ENCODE measurements around the gene PLCB3. TPM values are rescaled to one million over a fixed set of nuclear protein-coding genes. Genes with fewer than 3 reads are reported as not detected.

PLCB3 gene
- total RNA-seq, 1 donor from 2014 or later, result 34.9 TPM

DNA sequence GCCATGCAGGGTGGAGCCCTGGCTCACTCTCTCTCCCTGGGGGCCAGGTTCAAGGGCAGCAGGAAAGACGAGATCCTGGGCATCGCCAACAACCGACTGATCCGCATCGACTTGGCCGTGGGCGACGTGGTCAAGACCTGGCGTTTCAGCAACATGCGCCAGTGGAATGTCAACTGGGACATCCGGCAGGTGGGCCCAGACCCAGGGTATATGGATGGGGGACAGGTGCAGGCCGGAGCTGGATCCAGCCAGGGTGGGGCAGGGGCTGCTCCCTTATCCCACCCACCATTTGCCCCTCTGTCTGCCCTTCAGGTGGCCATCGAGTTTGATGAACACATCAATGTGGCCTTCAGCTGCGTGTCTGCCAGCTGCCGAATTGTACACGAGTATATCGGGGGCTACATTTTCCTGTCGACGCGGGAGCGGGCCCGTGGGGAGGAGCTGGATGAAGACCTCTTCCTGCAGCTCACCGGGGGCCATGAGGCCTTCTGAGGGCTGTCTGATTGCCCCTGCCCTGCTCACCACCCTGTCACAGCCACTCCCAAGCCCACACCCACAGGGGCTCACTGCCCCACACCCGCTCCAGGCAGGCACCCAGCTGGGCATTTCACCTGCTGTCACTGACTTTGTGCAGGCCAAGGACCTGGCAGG lies 28.2 kb upstream of the PLCB3 start:
- no peaks in the 10 kb centered on the region for H3K9me3 Mint-ChIP-seq
- no peak overlapping the region for H3K4me3 Mint-ChIP-seq
- TF ChIP-seq, protein P1, sequence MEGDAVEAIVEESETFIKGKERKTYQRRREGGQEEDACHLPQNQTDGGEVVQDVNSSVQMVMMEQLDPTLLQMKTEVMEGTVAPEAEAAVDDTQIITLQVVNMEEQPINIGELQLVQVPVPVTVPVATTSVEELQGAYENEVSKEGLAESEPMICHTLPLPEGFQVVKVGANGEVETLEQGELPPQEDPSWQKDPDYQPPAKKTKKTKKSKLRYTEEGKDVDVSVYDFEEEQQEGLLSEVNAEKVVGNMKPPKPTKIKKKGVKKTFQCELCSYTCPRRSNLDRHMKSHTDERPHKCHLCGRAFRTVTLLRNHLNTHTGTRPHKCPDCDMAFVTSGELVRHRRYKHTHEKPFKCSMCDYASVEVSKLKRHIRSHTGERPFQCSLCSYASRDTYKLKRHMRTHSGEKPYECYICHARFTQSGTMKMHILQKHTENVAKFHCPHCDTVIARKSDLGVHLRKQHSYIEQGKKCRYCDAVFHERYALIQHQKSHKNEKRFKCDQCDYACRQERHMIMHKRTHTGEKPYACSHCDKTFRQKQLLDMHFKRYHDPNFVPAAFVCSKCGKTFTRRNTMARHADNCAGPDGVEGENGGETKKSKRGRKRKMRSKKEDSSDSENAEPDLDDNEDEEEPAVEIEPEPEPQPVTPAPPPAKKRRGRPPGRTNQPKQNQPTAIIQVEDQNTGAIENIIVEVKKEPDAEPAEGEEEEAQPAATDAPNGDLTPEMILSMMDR (IDR thresholded peaks at IDR 0.05; ENCODE audit: unreplicated experiment), result no peak
- DNase-seq (ENCODE audit: low spot score in 2 of 2, unreplicated experiment in 2 of 2), result no peak
- H3K27me3 Mint-ChIP-seq (ENCODE audit: low read depth), result no peaks in the 10 kb centered on the region
- peaks cover 17% of the 10 kb centered on the region for H3K4me1 Mint-ChIP-seq
- no peaks in the 10 kb centered on the region for H3K36me3 Mint-ChIP-seq
- no peak overlapping the region for H3K27ac Mint-ChIP-seq

DNA sequence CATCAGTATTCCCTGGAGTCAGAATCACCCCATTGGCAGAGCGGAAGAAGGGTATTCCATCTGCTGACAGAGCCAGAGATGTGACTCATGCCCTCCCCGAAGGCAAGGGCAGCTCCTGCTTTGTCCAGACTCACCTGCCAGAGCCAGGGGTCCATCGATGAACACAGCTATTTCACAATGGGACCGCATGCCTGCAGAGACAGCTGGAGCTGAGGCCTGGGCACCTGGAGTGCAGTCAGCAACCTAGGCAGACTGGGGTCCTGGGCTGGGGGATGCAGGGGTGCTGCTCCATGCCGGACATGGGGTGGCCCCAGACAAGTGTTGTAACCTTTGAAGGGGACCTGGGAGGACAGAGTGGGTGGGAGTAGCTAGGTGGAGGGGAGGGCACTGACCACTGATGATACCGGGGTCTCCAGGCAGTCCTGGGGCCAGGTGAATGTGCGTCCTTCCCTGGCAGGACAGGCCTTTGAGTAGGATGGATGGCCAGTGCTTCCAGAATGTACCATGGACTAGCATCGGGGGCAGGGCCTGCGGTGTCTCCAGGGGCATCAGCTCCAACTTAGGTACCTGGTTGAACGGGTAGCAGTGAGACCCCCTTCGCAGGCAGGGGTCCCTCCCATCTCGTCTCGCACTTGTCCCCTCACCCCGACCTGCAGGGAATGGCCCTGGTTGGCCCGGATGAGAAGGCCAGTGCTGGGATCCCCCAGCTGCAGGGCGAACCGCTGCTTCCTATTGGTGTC lies 27.0 kb upstream of the PLCB3 start:
- no peaks in the 10 kb centered on the region for H3K36me3 Mint-ChIP-seq
- H3K27me3 Mint-ChIP-seq (ENCODE audit: low read depth), result no peaks in the 10 kb centered on the region
- no peak for DNase-seq (ENCODE audit: low spot score in 2 of 2, unreplicated experiment in 2 of 2)
- H3K4me1 Mint-ChIP-seq, result peaks cover 17% of the 10 kb centered on the region
- H3K27ac Mint-ChIP-seq, result no peak overlapping the region
- H3K4me3 Mint-ChIP-seq, result peak overlapping the region; percentile 81
- no peaks in the 10 kb centered on the region for H3K9me3 Mint-ChIP-seq
- TF ChIP-seq, protein P1 (IDR thresholded peaks at IDR 0.05; ENCODE audit: unreplicated experiment), result no peak

DNA sequence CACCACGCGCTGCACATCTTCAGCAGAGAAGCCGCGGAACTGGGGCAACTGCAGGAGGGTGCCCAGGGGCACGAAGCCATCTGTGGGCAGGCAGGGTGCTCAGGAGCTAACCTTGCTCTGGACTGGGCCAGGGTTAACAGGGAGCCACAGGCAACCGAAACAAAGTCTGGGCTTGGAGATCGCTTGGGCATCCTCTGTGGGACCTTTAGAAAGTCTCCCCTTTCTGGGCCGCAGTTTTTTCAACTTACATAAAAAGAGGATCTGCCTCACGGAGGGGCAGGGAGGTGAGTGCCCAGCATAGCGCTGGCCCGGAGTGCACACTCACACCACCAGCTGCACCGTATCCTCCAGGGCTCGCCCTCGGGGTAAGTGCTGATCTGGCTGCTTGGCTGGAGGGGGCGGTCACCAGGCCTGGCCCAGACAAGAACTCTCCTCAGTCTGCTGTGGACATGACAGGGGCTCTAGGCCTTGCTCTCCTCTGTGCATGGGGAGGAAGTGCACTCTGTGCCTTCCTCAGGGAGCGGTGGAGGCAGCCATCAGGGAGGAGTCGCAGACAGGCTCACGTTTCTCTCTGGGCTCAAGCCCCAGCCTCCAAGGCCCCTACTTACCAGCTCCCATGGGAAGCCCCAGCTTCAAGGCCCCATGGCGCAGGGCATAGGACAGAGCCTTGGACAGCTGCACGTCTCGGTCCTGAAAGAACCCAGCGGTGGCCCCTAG lies 26.3 kb upstream of the PLCB3 start:
- H3K4me3 Mint-ChIP-seq, result peak overlapping the region; percentile 81
- no peaks in the 10 kb centered on the region for H3K9me3 Mint-ChIP-seq
- no peak for DNase-seq (ENCODE audit: low spot score in 2 of 2, unreplicated experiment in 2 of 2)
- H3K27me3 Mint-ChIP-seq (ENCODE audit: low read depth), result no peaks in the 10 kb centered on the region
- peaks cover 19% of the 10 kb centered on the region for H3K4me1 Mint-ChIP-seq
- H3K27ac Mint-ChIP-seq, result peak overlapping the region; percentile 75
- H3K36me3 Mint-ChIP-seq, result no peaks in the 10 kb centered on the region
- TF ChIP-seq, protein P1 (IDR thresholded peaks at IDR 0.05; ENCODE audit: unreplicated experiment), result no peak

DNA sequence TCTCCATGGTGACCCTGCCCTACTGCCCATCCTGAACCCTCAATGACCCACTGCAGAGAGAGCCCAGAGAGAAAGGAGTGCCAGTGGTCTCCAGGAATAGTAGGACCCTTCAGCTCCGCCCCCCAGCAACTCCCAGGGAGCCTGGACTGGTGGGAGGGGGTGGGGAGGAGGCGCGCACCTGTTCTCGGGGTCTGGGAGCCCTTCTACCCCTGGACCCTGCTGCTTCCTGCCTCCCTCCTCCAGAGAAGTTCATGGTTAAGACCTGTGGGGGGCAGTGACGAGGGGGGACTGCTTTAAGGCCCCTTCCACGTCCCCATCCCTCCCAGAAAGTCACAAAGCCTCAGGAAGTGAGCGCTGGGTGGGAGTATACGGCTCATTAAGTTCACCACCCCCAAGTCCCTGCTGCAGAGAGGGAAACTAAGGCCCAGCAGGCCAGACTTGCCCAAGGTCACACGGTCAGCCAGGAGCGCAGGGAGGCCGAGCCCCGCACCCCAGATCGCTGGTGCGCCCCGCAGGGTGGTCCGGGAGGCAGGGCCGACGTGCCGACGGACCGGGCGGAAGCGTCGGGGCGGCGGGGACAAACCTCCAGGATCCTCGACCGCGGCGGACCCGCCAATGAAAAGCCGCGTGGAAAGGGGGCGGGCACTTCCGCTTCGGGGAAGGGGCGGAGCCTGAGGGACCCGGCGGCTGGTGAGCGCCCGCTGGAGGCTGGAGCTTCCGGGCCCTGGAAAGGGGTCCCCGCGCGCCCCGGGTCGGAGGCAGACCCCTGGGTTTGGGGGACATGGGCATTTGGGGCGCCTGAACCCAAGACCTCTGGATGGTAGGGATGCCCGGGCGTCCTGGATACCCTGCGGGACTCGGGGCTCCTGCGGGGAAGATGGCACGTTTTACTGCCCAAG lies 25.5 kb upstream of the PLCB3 start, which contains the start of the genes NUDT22 and TRPT1:
Gene NUDT22, plus strand, starts transcription at position 667 of the 899 bp plus-strand sequence. CDS start 379 bp downstream, outside the sequence.
Gene TRPT1, minus strand, starts transcription at position 579 of the 899 bp plus-strand sequence. Its CDS starts 326 bp downstream, at position 253.
- Mint-ChIP-seq H3K27me3 (ENCODE audit: low read depth) (no peaks in the 10 kb centered on the region), H3K27ac (peak within 1 kb of the TSS; percentile 75), H3K4me3 (peak within 1 kb of the TSS; percentile 81), H3K4me1 (peaks cover 20% of the 10 kb centered on the region), H3K36me3 (no peaks in the 10 kb centered on the region), H3K9me3 (no peaks in the 10 kb centered on the region)
- TF ChIP-seq, protein P1 (IDR thresholded peaks at IDR 0.05; ENCODE audit: unreplicated experiment), result no peak
- DNase-seq (ENCODE audit: low spot score in 2 of 2, unreplicated experiment in 2 of 2), result peak; percentile 89 to 93
